SK-N-MC (cell line): ENCODE results near the gene LTBP1.

Experiments used
- EZH2 ChIP-seq: fragments of 200-600 bp; sonication (generic); IDR thresholded peaks from one replicate; pipeline ENCODE4 v1.6.1; 2017; ENCODE audit warnings: antibody characterized with exemption
- POLR2AphosphoS5 ChIP-seq: IDR thresholded peaks from 2 replicates; pipeline ENCODE4 v1.6.1; 2012; ENCODE audit warnings: mild to moderate bottlenecking, low read depth, low read length, borderline replicate concordance

GRCh38 chr2:32947076-32947483, 327 bp downstream of the LTBP1 start:
- TF ChIP-seq EZH2 = no peak
- no peak for TF ChIP-seq POLR2AphosphoS5
